SK-N-SH (cell line): ENCODE data around the gene NME9. TPM values are rescaled to one million over a fixed set of nuclear protein-coding genes. Genes with fewer than 3 reads are reported as not detected.

ENCODE experiments used
- CTCF ChIA-PET: fragments of 300-600, 350-600 bp; formaldehyde crosslinking; extraction: SDS; loops from one replicate; lab custom pipeline; 2021; lab: Yijun Ruan, JAX
- POLR2A ChIA-PET: fragments of 350-600 bp; sonication (Branson Sonifier 250); formaldehyde crosslinking; extraction: SDS; loops from one replicate; lab custom pipeline; 2020; ENCODE audit warnings: antibody characterized with exemption, inconsistent platforms; lab: Yijun Ruan, JAX
- DNase-seq: peaks from one replicate; pipeline ENCODE4 v3.0.0; 2012
- H2AFZ ChIP-seq: fragments of 200-600 bp; sonication (generic); 2 replicates; pipeline ENCODE4 v1.8.1; 2016; ENCODE audit warnings: antibody characterized with exemption, mild to moderate bottlenecking, low read depth
- H3F3A ChIP-seq: fragments of 200-600 bp; sonication (generic); replicated peaks from 2 replicates; pipeline ENCODE3; 2016; ENCODE audit warnings: antibody characterized with exemption, mild to moderate bottlenecking; ENCODE audit not compliant: insufficient read depth
- H3K27ac ChIP-seq, 2 experiments: fragments of 200-500 bp in 1 of 2; fragments of 200-600 bp in 1 of 2; sonication (Bioruptor generic) in 1 of 2; sonication (generic), shearing (Covaris generic) in 1 of 2; 2 replicates each; pipeline versions ENCODE4 v1.5.1 to v1.6.1; 2014 to 2016; ENCODE audit warnings: low read depth in 2 of 2, inconsistent platforms in 1 of 2, low read length in 1 of 2, mild to moderate bottlenecking in 1 of 2, mixed read lengths in 1 of 2
- H3K27me3 ChIP-seq: fragments of 200-600 bp; sonication (generic), shearing (Covaris generic); 2 replicates; pipeline ENCODE4 v1.6.1; 2016; ENCODE audit warnings: mixed run types; ENCODE audit not compliant: insufficient read depth
- H3K36me3 ChIP-seq, 2 experiments: fragments of 200-500 bp in 1 of 2; fragments of 200-600 bp in 1 of 2; sonication (Bioruptor generic) in 1 of 2; sonication (generic) in 1 of 2; replicated peaks in 1 of 2; 2 replicates each; pipeline versions ENCODE3 to v1.5.1; 2014 to 2016; ENCODE audit warnings: low read length in 1 of 2, mild to moderate bottlenecking in 1 of 2; ENCODE audit not compliant: insufficient read depth in 2 of 2, control insufficient read depth in 1 of 2
- H3K4me1 ChIP-seq, 2 experiments: fragments of 200-500 bp in 1 of 2; fragments of 200-600 bp in 1 of 2; sonication (Bioruptor generic) in 1 of 2; sonication (generic), shearing (Covaris generic) in 1 of 2; 2 replicates each; pipeline versions ENCODE4 v1.5.1 to v1.6.1; 2014 to 2016; ENCODE audit warnings: low read depth in 1 of 2, low read length in 1 of 2, mixed run types in 1 of 2; ENCODE audit not compliant: insufficient read depth in 2 of 2, control insufficient read depth in 1 of 2
- H3K4me2 ChIP-seq: fragments of 200-600 bp; sonication (generic), shearing (Covaris generic); 2 replicates; pipeline ENCODE4 v1.6.1; 2017; ENCODE audit warnings: mixed run types
- H3K4me3 ChIP-seq, 2 experiments: fragments of 200-500 bp in 1 of 2; fragments of 200-600 bp in 1 of 2; sonication (Bioruptor generic) in 1 of 2; sonication (generic), shearing (Covaris generic) in 1 of 2; 2 replicates each; pipeline versions ENCODE4 v1.5.1 to v1.8.1; 2014 to 2016; ENCODE audit warnings: low read depth in 2 of 2, inconsistent platforms in 1 of 2, low read length in 1 of 2, mild to moderate bottlenecking in 1 of 2, mixed read lengths in 1 of 2, moderate library complexity in 1 of 2
- H3K79me2 ChIP-seq: fragments of 200-600 bp; sonication (generic); 2 replicates; pipeline ENCODE4 v1.8.1; 2017; ENCODE audit warnings: mild to moderate bottlenecking; ENCODE audit not compliant: insufficient read depth
- H3K9ac ChIP-seq: fragments of 200-600 bp; sonication (generic); 2 replicates; pipeline ENCODE4 v1.6.1; 2017; ENCODE audit warnings: mixed run types
- H3K9me2 ChIP-seq: fragments of 200-600 bp; sonication (generic); 2 replicates; pipeline ENCODE4 v1.6.1; 2017; ENCODE audit warnings: mixed run types
- H3K9me3 ChIP-seq: fragments of 200-600 bp; sonication (generic); 2 replicates; pipeline ENCODE4 v1.6.1; 2017; ENCODE audit warnings: mixed run types, mild to moderate bottlenecking, moderate library complexity
- H4K20me1 ChIP-seq: fragments of 200-600 bp; sonication (generic); 2 replicates; pipeline ENCODE4 v1.6.1; 2017; ENCODE audit warnings: mild to moderate bottlenecking, mixed run types; ENCODE audit not compliant: insufficient read depth
- CTCF ChIP-seq: fragments of 200-600 bp; sonication (generic); IDR thresholded peaks from 2 replicates; pipeline ENCODE4 v1.6.1; 2017; ENCODE audit warnings: antibody characterized with exemption, mild to moderate bottlenecking, moderate library complexity
- GATA2 ChIP-seq: sonication (generic); formaldehyde crosslinking; IDR thresholded peaks from 2 replicates; pipeline ENCODE4 v1.5.0; 2020; ENCODE audit warnings: mild to moderate bottlenecking, missing genetic modification reagents
- JUND ChIP-seq: IDR thresholded peaks from 2 replicates; pipeline ENCODE4 v1.4.0; 2012
- MXI1 ChIP-seq: IDR thresholded peaks from 2 replicates; pipeline ENCODE4 v1.6.1; 2012; ENCODE audit warnings: mild to moderate bottlenecking, low read depth, low read length, improper control_type of control experiment
- NRF1 ChIP-seq: IDR thresholded peaks from 2 replicates; pipeline ENCODE4 v1.6.1; 2012; ENCODE audit warnings: low read depth, mild to moderate bottlenecking, low read length
- PBX3 ChIP-seq: IDR thresholded peaks from 2 replicates; pipeline ENCODE4; 2012
- RAD21 ChIP-seq: IDR thresholded peaks from 2 replicates; pipeline ENCODE4 v1.6.1; 2012; ENCODE audit warnings: mild to moderate bottlenecking, low read length
- RXRA ChIP-seq: IDR thresholded peaks from 2 replicates; pipeline ENCODE4 v1.4.0; 2012; ENCODE audit warnings: low read depth, mild to moderate bottlenecking, borderline replicate concordance
- TCF12 ChIP-seq: IDR thresholded peaks from 2 replicates; pipeline ENCODE4 v1.4.0; 2012
- WGBS: methylation state at CpG from one replicate; pipeline ENCODE4 v1.1.6; 2017; ENCODE audit warnings: low lambda C conversion rate; 5-methylcytosine and 5-hydroxymethylcytosine counted together
- polyA plus RNA-seq, 3 experiments: library from polyadenylated mRNA; depleted of rRNA; stranded (reverse); fragments of >200 nt; gene quantifications; 2 replicates each; pipeline ENCODE4 v1.2.3, GENCODE V29; 2012
- TF ChIP-seq, protein P1 (sequence below): fragments of 150-350 bp; IDR thresholded peaks from 2 replicates; pipeline ENCODE4 v1.6.1; 2016; ENCODE audit warnings: mild to moderate bottlenecking, low read depth, low read length

The NME9 gene
- polyA plus RNA-seq, 1 of the 3 experiments (the other 2 are of a cell fraction), result 0.43 TPM

DNA sequence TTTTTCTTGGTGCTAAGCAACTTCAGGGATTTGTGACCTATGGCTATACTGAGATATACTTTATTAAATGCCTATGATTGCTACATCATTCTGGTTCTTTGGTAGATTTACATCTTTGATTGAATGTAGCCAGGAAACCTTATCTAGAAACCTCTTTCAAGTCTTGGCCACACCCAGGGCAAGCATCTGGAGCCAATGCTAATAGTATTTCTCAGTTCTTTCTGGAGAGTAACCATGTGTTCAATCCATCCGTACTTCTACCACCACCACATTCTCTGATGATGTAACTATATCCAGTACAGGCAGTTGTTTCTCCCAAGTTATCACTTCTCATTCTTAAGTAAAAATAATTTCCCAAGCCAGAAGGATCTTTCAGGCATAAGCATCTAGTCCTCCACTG, 69.0 kb downstream of the NME9 start:
- H3K36me3 ChIP-seq, result peaks cover 14 to 18% of the 10 kb centered on the region in 2 experiments
- peaks cover 0 to 3% of the 10 kb centered on the region in 2 experiments; a peak in 1 of 4 replicates for H3K4me1 ChIP-seq
- H3K9ac ChIP-seq, result no peak overlapping the region
- no peak overlapping the region for H3K4me3 ChIP-seq
- H4K20me1 ChIP-seq, result no peaks in the 10 kb centered on the region
- no peak for TF ChIP-seq NRF1
- TF ChIP-seq, protein P1, sequence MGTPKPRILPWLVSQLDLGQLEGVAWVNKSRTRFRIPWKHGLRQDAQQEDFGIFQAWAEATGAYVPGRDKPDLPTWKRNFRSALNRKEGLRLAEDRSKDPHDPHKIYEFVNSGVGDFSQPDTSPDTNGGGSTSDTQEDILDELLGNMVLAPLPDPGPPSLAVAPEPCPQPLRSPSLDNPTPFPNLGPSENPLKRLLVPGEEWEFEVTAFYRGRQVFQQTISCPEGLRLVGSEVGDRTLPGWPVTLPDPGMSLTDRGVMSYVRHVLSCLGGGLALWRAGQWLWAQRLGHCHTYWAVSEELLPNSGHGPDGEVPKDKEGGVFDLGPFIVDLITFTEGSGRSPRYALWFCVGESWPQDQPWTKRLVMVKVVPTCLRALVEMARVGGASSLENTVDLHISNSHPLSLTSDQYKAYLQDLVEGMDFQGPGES, result no peak
- no peak for TF ChIP-seq RAD21
- CTCF ChIA-PET, result no interaction called here
- H3K9me3 ChIP-seq, result no peaks in the 10 kb centered on the region
- no peaks in the 10 kb centered on the region for H3F3A ChIP-seq
- no peaks in the 10 kb centered on the region for H3K79me2 ChIP-seq
- no peak overlapping the region for H3K27ac ChIP-seq
- H2AFZ ChIP-seq, result no peak overlapping the region
- no peaks in the 10 kb centered on the region for H3K9me2 ChIP-seq
- POLR2A ChIA-PET, result no interaction called here
- H3K27me3 ChIP-seq, result no peaks in the 10 kb centered on the region
- 73% methylated on average over 1 of the region's 1 CpG for WGBS
- DNase-seq, result no peak
- H3K4me2 ChIP-seq, result no peak overlapping the region

- H3K9me3 ChIP-seq, result no peaks in the 10 kb centered on the region
- H3K36me3 ChIP-seq, result peaks cover 11 to 22% of the 10 kb centered on the region in 2 experiments
- no peak overlapping the region for H3K4me2 ChIP-seq
- H3K9me2 ChIP-seq, result no peaks in the 10 kb centered on the region
- DNase-seq, result no peak
- no peaks in the 10 kb centered on the region for H4K20me1 ChIP-seq
- no peak overlapping the region for H3K27ac ChIP-seq
- WGBS, result 100% methylated on average over 1 of the region's 4 CpGs
- H3K27me3 ChIP-seq, result no peaks in the 10 kb centered on the region
- H3K4me1 ChIP-seq, result peaks cover 0 to 6% of the 10 kb centered on the region in 2 experiments; a peak in 1 of 4 replicates
- no peak overlapping the region for H2AFZ ChIP-seq
- no peak overlapping the region for H3K4me3 ChIP-seq
- no peaks in the 10 kb centered on the region for H3F3A ChIP-seq
- no peak overlapping the region for H3K9ac ChIP-seq
- no peaks in the 10 kb centered on the region for H3K79me2 ChIP-seq
- TF ChIP-seq GATA2 (CRISPR knock-in tag) (no peak), MXI1 (no peak), JUND (no peak), RAD21 (no peak), RXRA (no peak), TCF12 (no peak), PBX3 (no peak), CTCF (no peak)
- POLR2A ChIA-PET, result interaction anchor here (0.6 kb wide), 1 partner anchor 115 kb away, joined by 3 read pairs; no protein-coding TSS in a partner anchor
- CTCF ChIA-PET, result interaction anchor here (1.3 kb wide), 1 partner anchor 11 kb away, joined by 3 read pairs; no protein-coding TSS in a partner anchor
Observed at GRCh38 chr3:138259126-138259525, 70.5 kb downstream of the NME9 start.
